Epithelial cell of proximal tubule (primary cell): ENCODE results near the gene PIK3R4. TPM values are rescaled to one million over a fixed set of nuclear protein-coding genes. Genes with fewer than 3 reads are reported as not detected.
A peak's percentile ranks its signal among the peaks of the same experiment; 100 is the strongest.

Source experiments
- DNase-seq: peaks from one replicate; pipeline ENCODE4 v3.0.0-alpha.2; 2011; ENCODE audit warnings: low read depth
- H3K4me3 ChIP-seq: 2 replicates; pipeline ENCODE4 v1.5.1; 2011; ENCODE audit warnings: low read depth, mild to moderate bottlenecking, low read length
- total RNA-seq: library from RNA; depleted of rRNA; stranded (reverse); fragments of >200 nt; gene quantifications from 2 replicates; pipeline ENCODE4 v1.2.3, GENCODE V29; 2015
- TF ChIP-seq, protein P1 (sequence below): conservative IDR thresholded peaks from 2 replicates; pipeline ENCODE4 v1.5.1; 2012; ENCODE audit warnings: low read depth, mild to moderate bottlenecking, low read length

PIK3R4 gene
- 32.3 and 45.3 TPM in 2 replicates for total RNA-seq

- TF ChIP-seq, protein P1, sequence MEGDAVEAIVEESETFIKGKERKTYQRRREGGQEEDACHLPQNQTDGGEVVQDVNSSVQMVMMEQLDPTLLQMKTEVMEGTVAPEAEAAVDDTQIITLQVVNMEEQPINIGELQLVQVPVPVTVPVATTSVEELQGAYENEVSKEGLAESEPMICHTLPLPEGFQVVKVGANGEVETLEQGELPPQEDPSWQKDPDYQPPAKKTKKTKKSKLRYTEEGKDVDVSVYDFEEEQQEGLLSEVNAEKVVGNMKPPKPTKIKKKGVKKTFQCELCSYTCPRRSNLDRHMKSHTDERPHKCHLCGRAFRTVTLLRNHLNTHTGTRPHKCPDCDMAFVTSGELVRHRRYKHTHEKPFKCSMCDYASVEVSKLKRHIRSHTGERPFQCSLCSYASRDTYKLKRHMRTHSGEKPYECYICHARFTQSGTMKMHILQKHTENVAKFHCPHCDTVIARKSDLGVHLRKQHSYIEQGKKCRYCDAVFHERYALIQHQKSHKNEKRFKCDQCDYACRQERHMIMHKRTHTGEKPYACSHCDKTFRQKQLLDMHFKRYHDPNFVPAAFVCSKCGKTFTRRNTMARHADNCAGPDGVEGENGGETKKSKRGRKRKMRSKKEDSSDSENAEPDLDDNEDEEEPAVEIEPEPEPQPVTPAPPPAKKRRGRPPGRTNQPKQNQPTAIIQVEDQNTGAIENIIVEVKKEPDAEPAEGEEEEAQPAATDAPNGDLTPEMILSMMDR = no peak
- peak within 1 kb of the TSS; percentile 86 for H3K4me3 ChIP-seq
- peak; percentile 88 for DNase-seq
Measured at GRCh38 chr3:130746246-130747039, at the start of gene PIK3R4. TSS of gene PIK3R4 (minus strand) at chr3:130746829. CDS start at chr3:130745218, 1,611 bp downstream.

DNA sequence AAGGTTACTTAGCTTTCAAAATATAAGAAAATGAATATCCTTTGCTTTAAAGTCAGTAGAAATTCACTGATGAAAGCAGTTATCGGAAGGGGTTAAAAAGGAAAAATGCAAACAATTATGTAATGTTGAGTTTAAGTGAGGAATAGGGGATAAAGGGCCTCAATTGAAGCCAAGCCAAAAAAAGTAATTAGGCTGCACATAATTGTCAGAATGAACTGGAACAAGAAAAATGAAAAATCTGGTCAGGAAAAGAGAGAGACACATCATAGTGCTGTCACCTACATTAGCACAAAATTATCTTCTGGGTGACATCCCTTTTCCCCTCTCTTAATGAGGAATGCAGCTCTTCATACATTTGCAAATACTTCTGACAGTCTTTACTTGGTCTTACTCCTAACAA lies 48.8 kb upstream of the PIK3R4 start:
- TF ChIP-seq, protein P1 = no peak
- DNase-seq = no peak
- no peak overlapping the region for H3K4me3 ChIP-seq

DNA sequence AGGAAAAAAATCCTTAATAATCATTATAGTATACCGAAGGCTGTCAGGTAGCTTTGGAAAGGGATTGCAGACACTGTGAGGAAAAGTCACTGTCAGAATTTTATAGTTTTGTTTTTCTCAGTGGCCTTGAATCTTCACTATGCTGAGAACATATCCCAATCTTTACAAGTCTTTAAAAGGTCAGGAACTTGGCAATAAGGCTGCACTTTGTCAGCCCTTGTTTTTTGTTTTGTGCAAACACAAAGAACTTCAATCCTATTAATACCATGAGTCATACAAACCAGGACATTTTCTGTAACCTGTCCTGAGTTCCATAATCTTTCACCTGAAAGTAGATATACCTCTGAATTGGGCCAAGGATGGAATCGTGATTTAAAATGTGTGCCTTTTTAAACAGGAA lies 45.6 kb upstream of the PIK3R4 start:
- no peak for DNase-seq
- H3K4me3 ChIP-seq = no peak overlapping the region
- TF ChIP-seq, protein P1 = no peak

DNA sequence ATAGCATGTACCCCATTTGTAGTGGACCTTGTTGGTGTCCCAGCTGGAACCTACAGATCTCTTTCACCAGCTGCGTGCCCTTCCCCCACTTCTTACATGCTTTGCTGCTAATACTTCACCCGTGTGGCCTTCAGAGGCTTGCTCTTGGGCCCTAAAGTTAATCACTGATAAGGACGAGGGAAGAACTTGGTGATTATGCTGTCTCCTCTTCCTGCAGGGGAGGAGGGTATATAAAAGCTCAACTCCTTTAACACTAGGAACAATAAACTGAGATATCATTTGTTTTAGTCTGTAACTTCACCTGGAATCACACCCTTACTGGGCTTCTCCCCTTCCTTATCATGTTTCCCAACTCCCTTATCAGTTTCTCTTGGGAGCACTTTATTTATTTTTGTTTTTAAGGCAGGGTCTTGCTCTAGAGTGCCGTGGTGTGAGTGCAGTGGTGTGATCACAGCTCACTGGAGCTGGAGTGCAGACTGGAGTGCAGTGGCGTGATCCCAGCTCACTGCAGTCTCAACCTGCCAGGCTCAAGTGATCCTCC lies 43.2 kb upstream of the PIK3R4 start:
- no peak overlapping the region for H3K4me3 ChIP-seq
- DNase-seq = no peak
- TF ChIP-seq, protein P1 = no peak

DNA sequence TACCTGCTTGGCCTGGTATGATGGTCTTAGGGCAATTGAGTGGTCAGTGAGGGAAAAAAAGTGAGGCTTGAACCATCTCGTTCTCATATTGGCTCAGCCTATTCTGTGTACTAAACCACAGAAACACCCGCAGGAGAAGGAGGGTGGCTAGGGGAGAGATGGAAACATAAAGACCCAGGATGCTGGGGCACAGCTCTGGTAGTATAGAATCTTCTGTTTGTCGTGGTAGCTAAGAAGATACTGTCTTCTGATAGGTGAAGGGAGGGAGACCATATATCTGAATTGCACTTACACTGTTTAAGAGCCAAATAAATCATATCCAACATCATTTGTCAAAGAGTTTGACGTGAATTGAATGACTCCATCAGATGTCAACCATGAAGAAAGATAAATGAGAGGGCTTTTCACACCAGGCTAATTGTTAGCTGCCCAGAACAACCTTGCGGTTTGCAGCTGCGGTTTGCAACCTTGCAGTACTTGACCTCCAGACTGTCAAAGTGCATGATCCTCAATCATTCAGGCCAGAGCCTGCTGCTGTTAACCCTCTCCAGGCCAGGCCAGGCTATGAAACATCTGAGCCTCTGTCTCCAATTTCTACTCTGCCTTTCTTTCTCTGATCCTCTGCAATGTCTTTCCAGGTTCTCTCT lies 40.9 kb upstream of the PIK3R4 start:
- no peak overlapping the region for H3K4me3 ChIP-seq
- TF ChIP-seq, protein P1 = no peak
- no peak for DNase-seq

- TF ChIP-seq, protein P1 = no peak
- no peak for DNase-seq
- no peak overlapping the region for H3K4me3 ChIP-seq
Measured at GRCh38 chr3:130786306-130786705, 39.7 kb upstream of the PIK3R4 start.
